Panc1 (cell line): Measurements from ENCODE around the gene ACTL9.
"Not testable (repeated sequence)": the region's sequence is repeated elsewhere in the genome, so short reads cannot be mapped to it uniquely, and the experiment has no call there.

Experiments used
- POLR2AphosphoS5 ChIP-seq: IDR thresholded peaks from 2 replicates; pipeline ENCODE4 v1.6.1; 2012; ENCODE audit warnings: mild to moderate bottlenecking, low read depth, low read length, moderate library complexity
- SIN3A ChIP-seq: IDR thresholded peaks from 2 replicates; pipeline ENCODE4 v1.6.1; 2012; ENCODE audit warnings: low read depth, mild to moderate bottlenecking, low read length, moderate library complexity, borderline replicate concordance; ENCODE audit not compliant: insufficient read depth
- TF ChIP-seq, protein P1 (sequence below): fragments of 450-650 bp; IDR thresholded peaks from 2 replicates; pipeline ENCODE4 v1.5.1; 2017; ENCODE audit warnings: mild to moderate bottlenecking
- TF ChIP-seq, protein P2 (sequence below), 2 experiments: IDR thresholded peaks; 2 replicates each; pipeline ENCODE4 v1.6.1; 2011 to 2012; ENCODE audit warnings: low read depth in 2 of 2, control low read depth in 1 of 2, low read length in 1 of 2, mild to moderate bottlenecking in 1 of 2, moderate library complexity in 1 of 2; ENCODE audit not compliant: insufficient read depth in 1 of 2

DNA sequence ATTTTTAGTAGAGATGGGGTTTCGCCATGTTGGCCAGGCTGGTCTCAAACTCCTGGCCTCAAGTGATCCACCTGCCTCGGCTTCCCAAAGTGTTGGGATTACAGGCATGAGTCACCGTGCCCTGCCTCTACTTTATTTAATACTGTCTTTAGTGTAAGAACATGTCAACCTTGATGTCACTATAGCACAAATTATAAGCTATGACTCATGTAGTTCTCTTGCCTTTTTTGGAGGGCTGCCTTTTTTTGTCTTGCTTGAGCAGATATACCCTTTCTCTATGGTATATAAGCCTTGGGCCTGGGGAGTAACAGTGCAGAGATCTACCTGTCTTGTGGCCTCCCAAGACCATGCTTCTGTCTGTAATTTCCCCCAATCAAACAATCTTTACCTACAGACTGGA is 6.7 kb upstream of the ACTL9 start:
- TF ChIP-seq, protein P1, sequence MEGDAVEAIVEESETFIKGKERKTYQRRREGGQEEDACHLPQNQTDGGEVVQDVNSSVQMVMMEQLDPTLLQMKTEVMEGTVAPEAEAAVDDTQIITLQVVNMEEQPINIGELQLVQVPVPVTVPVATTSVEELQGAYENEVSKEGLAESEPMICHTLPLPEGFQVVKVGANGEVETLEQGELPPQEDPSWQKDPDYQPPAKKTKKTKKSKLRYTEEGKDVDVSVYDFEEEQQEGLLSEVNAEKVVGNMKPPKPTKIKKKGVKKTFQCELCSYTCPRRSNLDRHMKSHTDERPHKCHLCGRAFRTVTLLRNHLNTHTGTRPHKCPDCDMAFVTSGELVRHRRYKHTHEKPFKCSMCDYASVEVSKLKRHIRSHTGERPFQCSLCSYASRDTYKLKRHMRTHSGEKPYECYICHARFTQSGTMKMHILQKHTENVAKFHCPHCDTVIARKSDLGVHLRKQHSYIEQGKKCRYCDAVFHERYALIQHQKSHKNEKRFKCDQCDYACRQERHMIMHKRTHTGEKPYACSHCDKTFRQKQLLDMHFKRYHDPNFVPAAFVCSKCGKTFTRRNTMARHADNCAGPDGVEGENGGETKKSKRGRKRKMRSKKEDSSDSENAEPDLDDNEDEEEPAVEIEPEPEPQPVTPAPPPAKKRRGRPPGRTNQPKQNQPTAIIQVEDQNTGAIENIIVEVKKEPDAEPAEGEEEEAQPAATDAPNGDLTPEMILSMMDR, result not testable (repeated sequence)
- TF ChIP-seq, protein P2, sequence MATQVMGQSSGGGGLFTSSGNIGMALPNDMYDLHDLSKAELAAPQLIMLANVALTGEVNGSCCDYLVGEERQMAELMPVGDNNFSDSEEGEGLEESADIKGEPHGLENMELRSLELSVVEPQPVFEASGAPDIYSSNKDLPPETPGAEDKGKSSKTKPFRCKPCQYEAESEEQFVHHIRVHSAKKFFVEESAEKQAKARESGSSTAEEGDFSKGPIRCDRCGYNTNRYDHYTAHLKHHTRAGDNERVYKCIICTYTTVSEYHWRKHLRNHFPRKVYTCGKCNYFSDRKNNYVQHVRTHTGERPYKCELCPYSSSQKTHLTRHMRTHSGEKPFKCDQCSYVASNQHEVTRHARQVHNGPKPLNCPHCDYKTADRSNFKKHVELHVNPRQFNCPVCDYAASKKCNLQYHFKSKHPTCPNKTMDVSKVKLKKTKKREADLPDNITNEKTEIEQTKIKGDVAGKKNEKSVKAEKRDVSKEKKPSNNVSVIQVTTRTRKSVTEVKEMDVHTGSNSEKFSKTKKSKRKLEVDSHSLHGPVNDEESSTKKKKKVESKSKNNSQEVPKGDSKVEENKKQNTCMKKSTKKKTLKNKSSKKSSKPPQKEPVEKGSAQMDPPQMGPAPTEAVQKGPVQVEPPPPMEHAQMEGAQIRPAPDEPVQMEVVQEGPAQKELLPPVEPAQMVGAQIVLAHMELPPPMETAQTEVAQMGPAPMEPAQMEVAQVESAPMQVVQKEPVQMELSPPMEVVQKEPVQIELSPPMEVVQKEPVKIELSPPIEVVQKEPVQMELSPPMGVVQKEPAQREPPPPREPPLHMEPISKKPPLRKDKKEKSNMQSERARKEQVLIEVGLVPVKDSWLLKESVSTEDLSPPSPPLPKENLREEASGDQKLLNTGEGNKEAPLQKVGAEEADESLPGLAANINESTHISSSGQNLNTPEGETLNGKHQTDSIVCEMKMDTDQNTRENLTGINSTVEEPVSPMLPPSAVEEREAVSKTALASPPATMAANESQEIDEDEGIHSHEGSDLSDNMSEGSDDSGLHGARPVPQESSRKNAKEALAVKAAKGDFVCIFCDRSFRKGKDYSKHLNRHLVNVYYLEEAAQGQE (IDR thresholded peaks at IDR 0.05; ENCODE audit: insufficient read depth in 1 of 2, low read depth in 2 of 2, low read length in 1 of 2), result not testable (repeated sequence)
- TF ChIP-seq POLR2AphosphoS5, SIN3A: not testable (repeated sequence)
